GM12872 (cell line): Measurements from ENCODE around the gene CTNNBIP1.

ENCODE experiments used
- TF ChIP-seq, protein P1 (sequence below): IDR thresholded peaks from 3 replicates; pipeline ENCODE4 v1.5.1; 2011; ENCODE audit warnings: low read depth, mild to moderate bottlenecking, low read length, moderate library complexity; ENCODE audit not compliant: insufficient read depth

CTNNBIP1 gene

DNA sequence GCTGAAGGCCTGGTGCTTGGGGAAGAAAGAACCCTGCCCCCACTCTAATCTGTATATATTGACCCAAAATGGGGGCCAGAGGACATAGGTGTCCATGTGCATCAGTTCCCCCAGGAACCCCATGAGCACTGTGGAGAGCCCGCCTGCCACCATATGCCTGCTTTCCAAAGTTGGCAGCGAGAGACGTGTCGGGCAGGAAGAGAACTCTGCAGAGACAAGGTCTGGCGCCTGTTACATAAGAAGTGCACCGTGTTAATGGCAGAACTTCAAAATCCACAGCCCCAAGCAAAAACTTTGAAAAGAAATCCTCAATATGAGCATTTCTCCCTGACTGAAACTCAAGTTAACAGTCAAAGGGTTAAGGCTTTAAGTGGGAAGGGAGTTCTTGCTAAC, 8.0 kb downstream of the CTNNBIP1 start:
- TF ChIP-seq, protein P1, sequence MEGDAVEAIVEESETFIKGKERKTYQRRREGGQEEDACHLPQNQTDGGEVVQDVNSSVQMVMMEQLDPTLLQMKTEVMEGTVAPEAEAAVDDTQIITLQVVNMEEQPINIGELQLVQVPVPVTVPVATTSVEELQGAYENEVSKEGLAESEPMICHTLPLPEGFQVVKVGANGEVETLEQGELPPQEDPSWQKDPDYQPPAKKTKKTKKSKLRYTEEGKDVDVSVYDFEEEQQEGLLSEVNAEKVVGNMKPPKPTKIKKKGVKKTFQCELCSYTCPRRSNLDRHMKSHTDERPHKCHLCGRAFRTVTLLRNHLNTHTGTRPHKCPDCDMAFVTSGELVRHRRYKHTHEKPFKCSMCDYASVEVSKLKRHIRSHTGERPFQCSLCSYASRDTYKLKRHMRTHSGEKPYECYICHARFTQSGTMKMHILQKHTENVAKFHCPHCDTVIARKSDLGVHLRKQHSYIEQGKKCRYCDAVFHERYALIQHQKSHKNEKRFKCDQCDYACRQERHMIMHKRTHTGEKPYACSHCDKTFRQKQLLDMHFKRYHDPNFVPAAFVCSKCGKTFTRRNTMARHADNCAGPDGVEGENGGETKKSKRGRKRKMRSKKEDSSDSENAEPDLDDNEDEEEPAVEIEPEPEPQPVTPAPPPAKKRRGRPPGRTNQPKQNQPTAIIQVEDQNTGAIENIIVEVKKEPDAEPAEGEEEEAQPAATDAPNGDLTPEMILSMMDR, result no peak

DNA sequence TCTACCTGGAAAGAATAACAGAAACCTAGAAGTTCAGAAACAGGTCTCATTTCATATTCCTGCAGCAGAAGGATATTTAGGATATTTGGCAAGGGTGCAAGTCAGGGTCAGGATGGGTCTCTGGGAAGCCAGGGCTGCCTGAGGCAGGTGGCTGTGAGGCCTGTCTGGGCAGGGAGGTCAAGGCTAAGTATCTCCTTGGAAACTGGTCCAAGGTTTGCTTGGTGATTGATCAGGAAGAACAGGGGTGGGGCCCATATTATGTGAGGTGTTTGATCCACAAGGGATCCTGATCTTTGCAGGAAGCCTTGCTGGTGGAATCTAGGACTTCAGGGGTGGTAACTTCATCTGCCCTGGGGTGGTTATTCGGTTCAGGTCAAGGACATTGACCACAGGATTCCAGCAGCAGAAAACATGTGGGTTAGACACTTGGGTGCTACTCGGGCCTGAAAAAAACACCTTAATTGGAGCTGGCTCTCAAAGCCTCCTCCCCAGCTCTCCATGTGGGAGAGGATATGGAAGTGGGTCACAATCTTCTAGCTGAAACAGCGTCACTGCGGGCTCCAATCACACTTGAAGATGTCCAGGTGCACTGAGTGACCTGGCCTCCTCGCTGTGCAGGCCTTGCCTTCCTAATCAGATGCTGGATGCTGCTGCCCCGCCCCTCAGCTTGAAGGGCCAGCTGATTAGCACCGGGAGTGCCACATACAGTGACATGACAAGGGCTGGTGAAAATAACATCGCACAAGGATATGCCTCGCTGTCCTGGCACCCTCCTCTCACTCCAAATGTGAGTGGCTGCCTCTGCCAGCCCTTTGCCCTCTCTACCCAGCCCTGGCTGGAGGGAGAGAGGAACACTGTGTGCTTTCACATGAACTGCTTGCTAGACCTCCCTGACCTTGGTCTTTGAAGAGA, 8.7 kb downstream of the CTNNBIP1 start:
- TF ChIP-seq, protein P1, result no peak

DNA sequence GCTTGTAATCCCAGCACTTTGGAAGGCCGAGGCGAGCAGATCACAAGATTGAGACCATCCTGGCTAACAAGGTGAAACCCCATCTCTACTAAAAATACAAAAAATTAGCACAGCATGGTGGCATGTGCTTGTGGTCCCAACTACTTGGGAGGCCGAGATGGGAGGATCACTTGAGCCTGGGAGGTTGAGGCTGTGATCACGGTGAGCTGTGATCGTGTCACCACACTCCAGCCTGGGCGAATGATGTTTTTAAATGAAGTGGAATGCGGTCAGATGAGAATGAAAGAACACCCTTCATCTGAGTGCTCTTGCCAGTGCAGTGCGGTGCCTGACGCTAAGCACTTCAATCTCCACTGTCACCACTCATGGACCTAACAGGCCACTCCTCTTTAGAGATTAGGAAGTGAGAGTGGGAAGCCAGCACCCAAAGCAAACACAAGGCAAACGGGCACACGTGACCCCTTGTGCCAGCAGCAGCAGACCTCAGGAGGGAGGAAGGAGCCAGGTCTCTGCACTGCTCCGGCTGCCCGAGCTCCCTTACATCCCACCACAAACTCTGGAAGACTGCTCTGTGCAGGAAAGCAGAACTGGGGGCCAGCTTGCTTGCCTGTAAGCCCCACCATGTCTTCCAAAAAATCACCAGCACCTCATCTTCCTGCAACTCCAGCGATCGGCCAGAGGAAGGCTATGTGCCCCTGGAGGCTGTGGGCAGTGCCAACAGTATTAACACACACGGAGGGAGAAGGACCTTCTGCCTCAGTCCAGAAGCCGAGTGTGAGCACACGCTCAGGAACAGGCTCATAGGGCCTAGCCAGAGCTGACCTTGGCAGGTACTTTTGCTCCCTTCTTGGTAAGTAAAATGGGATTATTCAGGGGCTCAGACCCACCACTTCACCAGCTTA, 9.7 kb downstream of the CTNNBIP1 start:
- TF ChIP-seq, protein P1, result no peak

DNA sequence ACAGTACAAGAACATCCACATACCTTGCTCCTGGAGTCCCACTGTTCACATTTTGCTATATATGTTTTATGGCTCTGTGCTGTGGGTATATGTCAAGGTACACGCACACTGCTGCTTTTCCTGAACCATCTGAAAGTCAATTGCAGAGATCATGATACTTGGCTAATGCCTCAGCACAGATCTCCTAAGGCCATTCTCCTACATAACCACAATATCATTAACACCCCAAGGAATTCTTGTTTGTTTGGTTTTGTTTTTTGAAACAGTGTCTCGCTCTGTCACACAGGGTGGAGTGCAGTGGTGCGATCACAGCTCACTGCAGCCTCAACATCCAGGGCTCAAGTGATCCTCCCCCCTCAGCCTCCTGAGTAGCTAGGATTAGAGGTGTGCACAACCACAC, 16.0 kb downstream of the CTNNBIP1 start:
- TF ChIP-seq, protein P1, result no peak

DNA sequence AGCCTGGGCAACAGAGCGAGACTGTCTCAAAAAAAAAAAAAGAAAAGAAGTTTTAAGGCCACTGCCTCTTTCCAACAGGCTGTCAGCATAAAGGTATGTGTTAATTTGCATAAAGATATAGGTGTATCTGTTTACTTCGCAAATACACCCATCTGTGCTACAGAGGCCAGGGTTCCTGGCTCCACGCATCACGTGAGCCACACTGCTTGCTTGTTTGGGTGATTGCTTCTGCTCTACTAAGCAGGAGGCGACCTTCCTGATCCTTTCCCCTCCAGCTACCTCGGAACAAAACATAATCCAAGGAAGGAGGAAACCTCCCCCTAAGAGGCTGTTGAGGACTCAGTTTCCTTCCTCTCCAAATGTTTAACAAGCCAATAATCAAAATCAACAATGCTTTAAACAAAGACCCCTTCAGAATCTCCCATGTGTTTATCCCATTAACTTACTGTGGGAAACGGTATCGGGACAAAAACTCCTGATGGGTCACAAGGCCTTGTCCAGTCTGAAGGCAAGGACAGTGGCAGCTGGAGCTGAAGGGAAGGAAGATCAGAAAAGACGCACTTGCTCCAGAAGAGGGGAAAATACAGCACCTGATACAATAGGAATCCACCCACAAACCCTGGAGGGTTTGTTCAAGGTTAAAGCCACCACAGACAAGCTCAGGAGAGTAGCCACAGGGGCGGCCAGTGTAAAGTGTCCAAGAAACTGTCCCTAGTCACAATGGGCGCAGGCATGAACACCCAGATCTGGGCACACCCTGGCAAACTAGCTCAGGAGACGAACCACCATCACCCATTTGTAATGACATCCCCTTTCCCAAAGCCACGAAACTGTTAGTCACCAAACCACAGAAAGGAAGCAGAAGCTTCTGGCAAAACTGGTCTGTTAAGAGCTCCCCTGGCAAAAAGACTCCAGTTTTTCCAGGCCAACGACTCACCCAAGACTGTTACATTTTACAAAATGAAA, 17.2 kb downstream of the CTNNBIP1 start:
- TF ChIP-seq, protein P1, result no peak

DNA sequence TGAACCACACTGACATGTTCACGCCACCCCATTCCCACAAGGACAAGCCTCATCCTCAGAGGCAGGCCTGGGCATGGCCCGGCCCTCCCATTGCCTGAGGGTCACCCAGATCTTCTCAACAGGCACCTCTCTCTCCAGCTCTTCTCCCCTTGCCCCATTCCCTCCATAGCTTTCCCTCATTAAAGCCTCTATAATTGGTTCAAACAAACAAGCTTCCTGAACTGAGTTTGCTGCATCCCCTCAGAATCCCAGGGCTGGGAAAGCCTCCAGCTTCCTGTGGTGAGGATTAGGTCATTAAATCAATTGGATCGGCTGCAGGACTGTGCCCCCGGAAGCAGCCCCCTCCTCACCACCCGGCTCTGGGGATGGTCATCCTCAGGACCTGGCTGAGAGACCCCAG, 18.9 kb downstream of the CTNNBIP1 start:
- TF ChIP-seq, protein P1, result no peak
